Suprapubic skin (tissue), 3 donors: ENCODE data around the gene TCF7L2.

Source experiments
- POLR2A ChIP-seq, 2 donors: fragments of 450-650 bp; IDR thresholded peaks; one replicate each; pipeline ENCODE4 v1.6.1; 2017; ENCODE audit warnings: antibody characterized with exemption in 2 of 2, mild to moderate bottlenecking in 2 of 2, moderate library complexity in 2 of 2
- TF ChIP-seq, protein P1 (sequence below), 2 donors: fragments of 200-600 bp in 1 of 2; fragments of 450-650 bp in 1 of 2; sonication (generic) in 1 of 2; IDR thresholded peaks; one replicate each; pipeline ENCODE4 v1.5.1; 2016 to 2019; ENCODE audit warnings: antibody characterized with exemption in 2 of 2, mild to moderate bottlenecking in 1 of 2, moderate library complexity in 1 of 2

DNA sequence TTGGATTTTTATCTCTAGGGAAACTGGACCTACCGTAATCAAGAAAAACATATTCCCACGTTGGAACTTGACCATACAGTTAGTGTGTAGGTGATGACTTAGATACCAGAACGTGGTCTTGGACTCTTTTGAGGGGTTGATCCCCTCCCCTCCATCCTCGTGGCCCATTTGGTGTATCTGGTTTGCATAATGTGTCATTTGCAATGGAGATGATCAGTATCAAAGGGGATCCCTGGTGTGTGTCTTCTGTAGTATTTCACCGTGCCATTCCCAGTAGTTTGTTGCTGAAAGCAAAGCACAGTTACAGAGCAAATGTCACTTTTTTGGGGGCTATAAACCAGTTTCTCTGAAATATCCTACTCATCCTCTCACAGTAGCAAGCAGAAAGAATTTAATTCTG, 217.7 kb downstream of the TCF7L2 start:
- TF ChIP-seq, protein P1, sequence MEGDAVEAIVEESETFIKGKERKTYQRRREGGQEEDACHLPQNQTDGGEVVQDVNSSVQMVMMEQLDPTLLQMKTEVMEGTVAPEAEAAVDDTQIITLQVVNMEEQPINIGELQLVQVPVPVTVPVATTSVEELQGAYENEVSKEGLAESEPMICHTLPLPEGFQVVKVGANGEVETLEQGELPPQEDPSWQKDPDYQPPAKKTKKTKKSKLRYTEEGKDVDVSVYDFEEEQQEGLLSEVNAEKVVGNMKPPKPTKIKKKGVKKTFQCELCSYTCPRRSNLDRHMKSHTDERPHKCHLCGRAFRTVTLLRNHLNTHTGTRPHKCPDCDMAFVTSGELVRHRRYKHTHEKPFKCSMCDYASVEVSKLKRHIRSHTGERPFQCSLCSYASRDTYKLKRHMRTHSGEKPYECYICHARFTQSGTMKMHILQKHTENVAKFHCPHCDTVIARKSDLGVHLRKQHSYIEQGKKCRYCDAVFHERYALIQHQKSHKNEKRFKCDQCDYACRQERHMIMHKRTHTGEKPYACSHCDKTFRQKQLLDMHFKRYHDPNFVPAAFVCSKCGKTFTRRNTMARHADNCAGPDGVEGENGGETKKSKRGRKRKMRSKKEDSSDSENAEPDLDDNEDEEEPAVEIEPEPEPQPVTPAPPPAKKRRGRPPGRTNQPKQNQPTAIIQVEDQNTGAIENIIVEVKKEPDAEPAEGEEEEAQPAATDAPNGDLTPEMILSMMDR (IDR thresholded peaks at IDR 0.05) = no peak
- TF ChIP-seq POLR2A (IDR thresholded peaks at IDR 0.05) = no peak
